IMR-90 (cell line): ENCODE measurements around the gene RWDD1. TPM values are rescaled to one million over a fixed set of nuclear protein-coding genes. Genes with fewer than 3 reads are reported as not detected.

Experiments
- ATAC-seq: fragments of 200-7000 bp; cut with Tn5 transposase; 2 replicates; pipeline ENCODE4 v1.9.1; 2020; ENCODE audit warnings: low read depth, mild to moderate bottlenecking, moderate library complexity
- Bru-seq: library from RNA; stranded (reverse); fragments of 400-500 nt; gene quantifications from one replicate; lab custom pipeline; 2021; lab: Mats Ljungman, UMichigan
- BruChase-seq, 2 experiments: library from RNA; stranded (reverse); fragments of 400-500 nt; gene quantifications; one replicate each; lab custom pipeline; 2021; lab: Mats Ljungman, UMichigan
- BruUV-seq: library from RNA; stranded (reverse); fragments of 400-500 nt; replicated peaks from 2 replicates; lab custom pipeline; 2021; lab: Mats Ljungman, UMichigan
- CTCF ChIA-PET: fragments of 300-600 bp; formaldehyde crosslinking; extraction: SDS; loops from one replicate; lab custom pipeline; 2021; ENCODE audit warnings: antibody characterized with exemption; lab: Yijun Ruan, JAX
- POLR2A ChIA-PET: fragments of 300-600 bp; sonication (Branson Sonifier 250); formaldehyde crosslinking; loops from one replicate; lab custom pipeline; 2022; ENCODE audit warnings: antibody characterized with exemption; ENCODE audit not compliant: unreplicated experiment; lab: Charles Lee
- DNase-seq: peaks from one replicate; pipeline ENCODE4 v3.0.0; 2013
- H2AFZ ChIP-seq: replicated peaks from 2 replicates; pipeline ENCODE3; 2013; ENCODE audit warnings: low read length, mild to moderate bottlenecking; ENCODE audit not compliant: poor library complexity
- H2AK5ac ChIP-seq: 2 replicates; pipeline ENCODE4 v1.6.1; 2013; ENCODE audit warnings: low read depth, low read length, inconsistent platforms
- H2AK9ac ChIP-seq: replicated peaks from 2 replicates; pipeline ENCODE3; 2013; ENCODE audit warnings: mild to moderate bottlenecking, low read depth, low read length, moderate library complexity; ENCODE audit not compliant: poor library complexity
- H2BK120ac ChIP-seq: 2 replicates; pipeline ENCODE4 v1.6.1; 2013; ENCODE audit warnings: low read depth, low read length, inconsistent platforms
- H2BK15ac ChIP-seq: 3 replicates; pipeline ENCODE4 v1.6.1; 2013; ENCODE audit warnings: low read depth, low read length, inconsistent platforms
- H2BK20ac ChIP-seq: 2 replicates; pipeline ENCODE4 v1.6.1; 2013; ENCODE audit warnings: low read depth, mild to moderate bottlenecking, inconsistent platforms, low read length, moderate library complexity
- H2BK5ac ChIP-seq: 2 replicates; pipeline ENCODE4 v1.6.1; 2013; ENCODE audit warnings: mild to moderate bottlenecking, low read depth, low read length, inconsistent platforms; ENCODE audit not compliant: poor library complexity, severe bottlenecking
- H3K14ac ChIP-seq: replicated peaks from 2 replicates; pipeline ENCODE4 v1.6.1; 2013; ENCODE audit warnings: low read depth, low read length, inconsistent platforms
- H3K18ac ChIP-seq: 2 replicates; pipeline ENCODE4 v1.6.1; 2013; ENCODE audit warnings: low read depth, low read length, control low read depth
- H3K23ac ChIP-seq: 2 replicates; pipeline ENCODE4 v1.6.1; 2013; ENCODE audit warnings: low read depth, low read length, inconsistent platforms
- H3K27ac ChIP-seq: 2 replicates; pipeline ENCODE4 v1.5.1; 2013; ENCODE audit warnings: mild to moderate bottlenecking, control low read depth, low read length; ENCODE audit not compliant: insufficient read depth
- H3K27me3 ChIP-seq: 2 replicates; pipeline ENCODE4 v1.6.1; 2013; ENCODE audit warnings: low read length; ENCODE audit not compliant: control insufficient read depth, insufficient read depth
- H3K36me3 ChIP-seq: 2 replicates; pipeline ENCODE4 v1.6.1; 2013; ENCODE audit warnings: low read length, mixed read lengths; ENCODE audit not compliant: control insufficient read depth, insufficient read depth
- H3K4ac ChIP-seq: 2 replicates; pipeline ENCODE4 v1.6.1; 2013; ENCODE audit warnings: low read depth, low read length, inconsistent platforms
- H3K4me1 ChIP-seq: 2 replicates; pipeline ENCODE4 v1.6.1; 2013; ENCODE audit warnings: low read length, mixed read lengths; ENCODE audit not compliant: control insufficient read depth, insufficient read depth
- H3K4me2 ChIP-seq: 2 replicates; pipeline ENCODE4 v1.6.1; 2013; ENCODE audit warnings: low read depth, mild to moderate bottlenecking, control low read depth, low read length, moderate library complexity
- H3K4me3 ChIP-seq: 2 replicates; pipeline ENCODE4 v1.5.1; 2013; ENCODE audit warnings: low read depth, mild to moderate bottlenecking, control low read depth, low read length, moderate library complexity; ENCODE audit not compliant: insufficient read depth
- H3K56ac ChIP-seq: 2 replicates; pipeline ENCODE4 v1.6.1; 2013; ENCODE audit warnings: low read length, inconsistent platforms; ENCODE audit not compliant: insufficient read depth; ENCODE audit errors: extremely low read depth
- H3K79me1 ChIP-seq, 2 experiments: 2 replicates each; pipeline ENCODE4 v1.6.1; 2013; ENCODE audit warnings: low read length in 2 of 2, inconsistent platforms in 1 of 2, low read depth in 1 of 2
- H3K9ac ChIP-seq: 2 replicates; pipeline ENCODE4 v1.6.1; 2013; ENCODE audit warnings: low read depth, low read length, control low read depth
- H3K9me1 ChIP-seq: 2 replicates; pipeline ENCODE4 v1.6.1; 2013; ENCODE audit warnings: low read length, inconsistent platforms; ENCODE audit not compliant: insufficient read depth
- H3K9me3 ChIP-seq: 2 replicates; pipeline ENCODE4 v1.6.1; 2013; ENCODE audit warnings: low read length; ENCODE audit not compliant: control insufficient read depth, insufficient read depth
- H4K20me1 ChIP-seq: 2 replicates; pipeline ENCODE4 v1.6.1; 2013; ENCODE audit warnings: low read length, inconsistent platforms; ENCODE audit not compliant: insufficient read depth
- H4K5ac ChIP-seq: 2 replicates; pipeline ENCODE4 v1.6.1; 2013; ENCODE audit warnings: mild to moderate bottlenecking, low read depth, low read length, control low read depth
- H4K8ac ChIP-seq, 2 experiments: 2 replicates each; pipeline ENCODE4 v1.6.1; 2013; ENCODE audit warnings: low read depth in 2 of 2, low read length in 2 of 2, control low read depth in 1 of 2, inconsistent platforms in 1 of 2
- H4K91ac ChIP-seq: 2 replicates; pipeline ENCODE4 v1.6.1; 2013; ENCODE audit warnings: low read depth, low read length, inconsistent platforms; ENCODE audit not compliant: insufficient read depth
- CEBPB ChIP-seq: IDR thresholded peaks from 2 replicates; pipeline ENCODE4 v1.6.1; 2012; ENCODE audit warnings: low read depth, low read length, improper control_type of control experiment
- FOS ChIP-seq: fragments of 150-350 bp; IDR thresholded peaks from 2 replicates; pipeline ENCODE4 v1.6.1; 2016; ENCODE audit warnings: low read depth, low read length
- MAFK ChIP-seq: IDR thresholded peaks from 2 replicates; pipeline ENCODE4 v1.6.1; 2012; ENCODE audit warnings: low read depth, low read length, improper control_type of control experiment
- MXI1 ChIP-seq: IDR thresholded peaks from 2 replicates; pipeline ENCODE4 v1.6.1; 2012; ENCODE audit warnings: low read depth, mild to moderate bottlenecking, low read length, moderate library complexity, borderline replicate concordance
- POLR2A ChIP-seq: IDR thresholded peaks from 2 replicates; pipeline ENCODE4 v1.6.1; 2012; ENCODE audit warnings: mild to moderate bottlenecking, low read depth, low read length
- RCOR1 ChIP-seq: IDR thresholded peaks from 2 replicates; pipeline ENCODE4 v1.6.1; 2012; ENCODE audit warnings: mild to moderate bottlenecking, low read length, improper control_type of control experiment; ENCODE audit not compliant: insufficient replicate concordance
- RFX5 ChIP-seq: IDR thresholded peaks from 2 replicates; pipeline ENCODE4 v1.8.0; 2012; ENCODE audit warnings: low read depth, mild to moderate bottlenecking, low read length, moderate library complexity
- WGBS, 2 experiments: methylation state at CpG; one replicate each; pipeline versions ENCODE4 v1.1.5 to v1.1.7; 2013; ENCODE audit warnings: missing lambda C conversion rate in 2 of 2; ENCODE audit not compliant: insufficient read length in 1 of 2; ENCODE audit errors: extremely low coverage in 2 of 2; 5-methylcytosine and 5-hydroxymethylcytosine counted together
- dilution Hi-C: fragments of 300-500 bp; cut with HindIII; formaldehyde crosslinking; loops from one replicate; pipeline ENCODE4 v1.14.3; 2018; ENCODE audit warnings: low sequenced_read_pairs; ENCODE audit not compliant: unreplicated experiment
- in situ Hi-C: fragments of 300-500 bp; cut with MboI; formaldehyde crosslinking; loops from 3 replicates; pipeline ENCODE4 v1.14.3; 2019; ENCODE audit warnings: low sequenced_read_pairs, inconsistent platforms, mixed read lengths
- intact Hi-C: fragments of 100-400 bp; cut with micrococcal nuclease; formaldehyde crosslinking; loops from 2 replicates; pipeline ENCODE4 v1.10.0; 2022
- long read RNA-seq: library from polyadenylated mRNA; unstranded; transcript quantifications from one replicate; pipeline ENCODE4 v2.0.0, GENCODE V29; 2021; ENCODE audit not compliant: unreplicated experiment
- polyA plus RNA-seq, 3 experiments: library from polyadenylated mRNA; depleted of rRNA; stranded (reverse); fragments of >200 nt; gene quantifications; 2 replicates each; pipeline ENCODE4 v1.2.3, GENCODE V29; 2012; ENCODE audit warnings: low replicate concordance in 1 of 3
- total RNA-seq: library from RNA; depleted of rRNA; stranded (reverse); fragments of >200 nt; gene quantifications from 2 replicates; pipeline ENCODE4 v1.2.3, GENCODE V29; 2012; rRNA removed

The RWDD1 gene
- total RNA-seq (35.8 and 92.8 TPM in 2 replicates), polyA plus RNA-seq (2012; rRNA removed) (22.8 and 23.6 TPM in 2 replicates), Bru-seq, nascent RNA (percentile 78 among the genes with signal in this experiment), BruChase-seq, experiment 1, labeled RNA remaining after a 6-hour chase (percentile 57 among the genes with signal in this experiment), BruChase-seq, experiment 2, labeled RNA remaining after a 2-hour chase (percentile 56 among the genes with signal in this experiment)
- polyA plus RNA-seq (2012; cell fraction: cytosol; rRNA removed) = 12.9 and 19.1 TPM in 2 replicates
- 4.5 and 6.9 TPM in 2 replicates for polyA plus RNA-seq (2012; cell fraction: nucleus; rRNA removed; ENCODE audit: low replicate concordance)
- long read RNA-seq, full-length matches to known transcripts = 26 of 56 reads
- long read RNA-seq, partial matches to known transcripts = 27 of 56 reads
- long read RNA-seq, other reads (novel, unspliced or antisense) = 3 of 56 reads

DNA sequence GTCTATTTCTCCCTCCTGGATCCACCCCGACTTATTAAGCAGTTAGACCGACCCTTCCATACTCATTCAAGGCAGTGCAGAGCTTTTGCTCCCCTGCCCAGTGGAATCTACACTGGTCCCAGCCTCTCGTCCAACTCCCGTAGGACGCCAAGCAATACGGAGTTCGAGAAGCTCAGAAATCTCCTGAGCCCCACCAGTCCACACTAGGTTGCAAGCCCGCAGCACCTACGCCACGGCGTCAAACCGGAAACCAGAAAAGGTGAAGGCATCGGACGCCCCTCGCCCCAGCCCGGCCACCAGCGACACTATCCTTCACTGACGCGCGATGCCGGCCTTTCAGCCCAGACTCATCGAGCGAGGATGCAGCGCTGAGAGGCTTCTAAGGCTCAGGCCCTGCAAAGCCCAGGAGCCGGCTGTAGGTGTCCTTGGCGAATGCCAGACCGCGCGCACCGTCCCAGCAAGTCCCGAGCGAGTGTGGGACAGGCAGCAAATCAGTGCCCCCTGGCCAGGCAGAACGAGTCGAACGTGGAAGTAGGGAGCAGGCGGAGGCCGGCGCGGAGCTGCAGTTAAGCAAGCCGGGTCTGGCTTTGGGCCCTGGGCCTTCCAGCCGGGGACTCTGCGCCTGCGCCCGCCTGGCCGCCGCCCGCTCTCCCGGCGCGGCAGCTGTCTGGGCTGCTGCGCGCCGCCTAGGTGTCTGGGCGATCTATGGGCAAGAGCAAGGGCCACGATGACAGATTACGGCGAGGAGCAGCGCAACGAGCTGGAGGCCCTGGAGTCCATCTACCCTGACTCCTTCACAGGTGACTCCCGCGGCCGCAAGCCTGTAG lies at the start of gene RWDD1:
Gene RWDD1 (plus strand): TSS at position 649 of the 827 bp plus-strand sequence. CDS start 79 bp downstream, at position 728.
- H3K4me2 ChIP-seq = peak within 1 kb of the TSS; percentile 96
- H4K8ac ChIP-seq = peak within 1 kb of the TSS; percentile 67 to 89
- H2AK9ac ChIP-seq = peak within 1 kb of the TSS; percentile 51
- no TSS peak for BruUV-seq
- H2AK5ac ChIP-seq = 0 out of 2 replicates have a peak within 1 kb of the TSS, but pooled peaks have one; percentile 3
- TF ChIP-seq MXI1 (peak; percentile 90), RCOR1 (no peak), MAFK (0 out of 2 replicates have a peak, but pooled peaks have one; percentile 1), RFX5 (no peak), FOS (peak; percentile 33; the same call in 1 of the 2 replicates), CEBPB (peak; percentile 90), POLR2A (peak; percentile 84)
- H4K91ac ChIP-seq = peak within 1 kb of the TSS; percentile 54
- WGBS, 2 experiments = 0% methylated on average over 18 of the region's 62 CpGs; no CpG with 5 or more reads in 1 of the 2 experiments
- peak within 1 kb of the TSS; percentile 73 for H3K4ac ChIP-seq
- peak within 1 kb of the TSS; percentile 16; the same call in 1 of the 2 replicates for H2BK120ac ChIP-seq
- in situ Hi-C loops (no loop called here), intact Hi-C loops (loop anchor here (2.0 to 5.0 kb wide), 2 partner anchors 76 to 290 kb away; no protein-coding TSS in a partner anchor), dilution Hi-C loops (no loop called here)
- H2BK15ac ChIP-seq = no peak within 1 kb of the TSS; the same call in 2 of the 3 replicates
- H3K27me3 ChIP-seq = no peaks in the 10 kb centered on the region
- POLR2A ChIA-PET = interaction anchor here (0.8 to 1.0 kb wide), 2 partner anchors 13 to 300 kb away, joined by 4 to 6 read pairs; no protein-coding TSS in a partner anchor
- peak within 1 kb of the TSS; percentile 88 for H3K27ac ChIP-seq
- peaks cover 8 to 41% of the 10 kb centered on the region in 2 experiments for H3K79me1 ChIP-seq
- peak within 1 kb of the TSS; percentile 14; the same call in 1 of the 2 replicates for H3K18ac ChIP-seq
- H3K36me3 ChIP-seq = no peaks in the 10 kb centered on the region
- peak within 1 kb of the TSS; percentile 94 for H2AFZ ChIP-seq
- peak within 1 kb of the TSS; percentile 34 for H4K5ac ChIP-seq
- H2BK5ac ChIP-seq = peak within 1 kb of the TSS; percentile 61
- CTCF ChIA-PET = interaction anchor here (0.7 to 2.2 kb wide), 6 partner anchors 10 to 326 kb away, joined by 3 to 9 read pairs (median 4); no protein-coding TSS in a partner anchor
- peak; percentile 97 for ATAC-seq
- H3K9me1 ChIP-seq = no peaks in the 10 kb centered on the region
- H3K4me1 ChIP-seq = no peaks in the 10 kb centered on the region
- H3K56ac ChIP-seq = peak within 1 kb of the TSS; percentile 84
- peak within 1 kb of the TSS; percentile 83 for H3K23ac ChIP-seq
- H3K9me3 ChIP-seq = no peaks in the 10 kb centered on the region
- H3K9ac ChIP-seq = peak within 1 kb of the TSS; percentile 88
- peaks cover 3% of the 10 kb centered on the region; the same call in 1 of the 2 replicates for H4K20me1 ChIP-seq
- H2BK20ac ChIP-seq = no peak within 1 kb of the TSS
- peak within 1 kb of the TSS; percentile 81 for H3K4me3 ChIP-seq
- peak within 1 kb of the TSS; percentile 77 for H3K14ac ChIP-seq
- peak; percentile 100 for DNase-seq
